ENCODE data around the gene SEC14L6.

The SEC14L6 gene

DNA sequence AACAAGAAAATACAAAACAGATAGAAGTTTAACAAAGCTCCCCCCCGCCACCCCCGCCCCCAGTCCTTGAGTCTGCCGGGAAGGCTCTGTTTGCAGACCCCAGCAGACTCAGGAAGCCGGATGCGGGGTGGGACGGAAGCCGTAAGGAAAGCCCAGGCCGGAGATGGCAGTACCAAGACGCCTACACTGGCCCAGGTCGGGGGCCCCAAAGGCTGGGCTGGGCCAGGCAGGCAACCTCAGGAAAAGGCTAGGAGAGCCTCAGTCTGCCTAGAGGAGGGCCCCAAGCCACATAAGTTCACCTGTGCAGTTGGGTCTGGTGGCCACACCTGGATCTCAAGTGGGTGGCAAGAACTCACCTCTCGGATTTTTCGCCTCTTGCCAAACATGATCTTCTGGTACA is 31.9 kb upstream of the SEC14L6 start:
- no peak overlapping the region for H3K27ac ChIP-seq (ENCODE audit: low read length)

GRCh38 chr22:30575859-30576258 is 29.3 kb upstream of the SEC14L6 start:
- Histone ChIP-seq H3K4me1 (ENCODE audit: control insufficient read depth, insufficient read depth, low read length) (peaks cover 14% of the 10 kb centered on the region), H3K27me3 (ENCODE audit: control insufficient read depth in 1 of 2, insufficient read depth in 2 of 2, low read length in 2 of 2) (peaks cover 0 to 10% of the 10 kb centered on the region in 2 donors), H3K4me3 (ENCODE audit: low read length in 2 of 2) (no peak overlapping the region), H3K9me3 (ENCODE audit: control insufficient read depth in 2 of 2, low read length in 2 of 2) (no peaks in the 10 kb centered on the region), H3K36me3 (ENCODE audit: control insufficient read depth in 2 of 2, insufficient read depth in 2 of 2, low read length in 2 of 2) (peaks cover 37 to 39% of the 10 kb centered on the region in 2 donors), H3K27ac (ENCODE audit: low read length) (no peak overlapping the region), H3K9ac (ENCODE audit: low read length in 2 of 2) (no peak overlapping the region)

More for the DNA sequence above, 31.9 kb upstream of the SEC14L6 start:
- no peaks in the 10 kb centered on the region for H3K9me3 ChIP-seq (ENCODE audit: control insufficient read depth in 2 of 2, low read length in 2 of 2)
- H3K36me3 ChIP-seq (ENCODE audit: control insufficient read depth in 2 of 2, insufficient read depth in 2 of 2, low read length in 2 of 2), result peaks cover 56 to 62% of the 10 kb centered on the region in 2 donors
- no peak overlapping the region for H3K4me3 ChIP-seq (ENCODE audit: low read length in 2 of 2)
- H3K27me3 ChIP-seq (ENCODE audit: control insufficient read depth in 1 of 2, insufficient read depth in 2 of 2, low read length in 2 of 2), result peaks cover 0 to 10% of the 10 kb centered on the region in 2 donors
- peaks cover 14% of the 10 kb centered on the region for H3K4me1 ChIP-seq (ENCODE audit: control insufficient read depth, insufficient read depth, low read length)
- no peak overlapping the region for H3K9ac ChIP-seq (ENCODE audit: low read length in 2 of 2)

GRCh38 chr22:30574997-30575671 is 28.6 kb upstream of the SEC14L6 start:
- Histone ChIP-seq H3K36me3 (ENCODE audit: control insufficient read depth in 2 of 2, insufficient read depth in 2 of 2, low read length in 2 of 2) (peaks cover 30 to 33% of the 10 kb centered on the region in 2 donors), H3K27me3 (ENCODE audit: control insufficient read depth in 1 of 2, insufficient read depth in 2 of 2, low read length in 2 of 2) (peaks cover 1 to 7% of the 10 kb centered on the region in 2 donors), H3K4me3 (ENCODE audit: low read length in 2 of 2) (peak overlapping the region in 1 of 2 donors; percentile 40), H3K27ac (ENCODE audit: low read length) (no peak overlapping the region), H3K4me1 (ENCODE audit: control insufficient read depth, insufficient read depth, low read length) (peaks cover 14% of the 10 kb centered on the region), H3K9ac (ENCODE audit: low read length in 2 of 2) (no peak overlapping the region), H3K9me3 (ENCODE audit: control insufficient read depth in 2 of 2, low read length in 2 of 2) (no peaks in the 10 kb centered on the region)

DNA sequence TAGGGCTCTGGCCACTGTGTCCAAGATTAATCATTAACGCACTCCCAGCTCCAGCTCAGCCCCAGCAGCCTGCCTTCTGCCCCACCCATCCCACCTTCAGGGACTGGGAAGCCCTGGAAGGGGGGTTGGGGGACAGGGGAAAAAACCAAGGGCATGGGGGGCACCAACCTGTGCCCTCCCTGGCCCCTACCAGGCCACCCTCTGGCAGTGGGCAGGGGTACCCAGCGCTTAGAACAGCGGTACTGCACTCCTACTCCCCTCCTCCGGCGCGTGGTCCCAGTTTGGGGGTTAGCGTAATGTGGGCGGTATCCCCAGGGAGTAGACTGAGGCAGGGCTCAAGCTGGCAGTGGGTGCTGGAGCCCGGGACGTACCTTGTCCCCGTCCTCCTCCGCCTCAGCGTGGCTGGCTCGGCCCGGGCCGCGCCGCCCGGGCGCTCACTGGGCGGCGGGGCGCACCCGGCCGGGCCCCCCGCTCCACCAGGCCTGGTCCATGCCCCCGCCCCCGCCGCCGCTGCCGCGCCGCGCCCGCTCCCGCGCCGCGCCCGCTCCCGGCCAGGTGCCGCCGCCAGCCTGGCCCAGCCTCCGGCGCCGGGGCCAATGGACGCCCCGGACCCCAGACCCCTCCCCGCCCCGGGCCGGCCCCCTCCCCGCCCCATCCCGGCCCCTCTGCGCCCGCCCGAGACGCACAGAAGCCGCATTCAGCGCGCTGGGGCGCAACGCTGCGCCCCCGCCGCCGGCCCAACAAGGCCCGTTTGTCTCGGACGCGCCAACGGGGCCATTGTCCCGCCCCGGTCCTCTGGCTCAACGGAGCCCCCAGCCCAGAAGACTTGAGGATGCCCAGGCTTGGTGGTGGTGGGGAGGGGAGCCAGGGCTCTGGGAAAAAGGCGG is 27.8 kb upstream of the SEC14L6 start, which contains the start of gene GAL3ST1:
Gene GAL3ST1 (minus strand): TSS at position 571 of the 887 bp plus-strand sequence. CDS start 17,273 bp downstream, outside the sequence.
- Histone ChIP-seq H3K27ac (ENCODE audit: low read length) (no peak within 1 kb of the TSS), H3K9me3 (ENCODE audit: control insufficient read depth in 2 of 2, low read length in 2 of 2) (no peaks in the 10 kb centered on the region), H3K9ac (ENCODE audit: low read length in 2 of 2) (no peak within 1 kb of the TSS), H3K36me3 (ENCODE audit: control insufficient read depth in 2 of 2, insufficient read depth in 2 of 2, low read length in 2 of 2) (peaks cover 22 to 25% of the 10 kb centered on the region in 2 donors), H3K27me3 (ENCODE audit: control insufficient read depth in 1 of 2, insufficient read depth in 2 of 2, low read length in 2 of 2) (peaks cover 4 to 7% of the 10 kb centered on the region in 2 donors), H3K4me3 (ENCODE audit: low read length in 2 of 2) (peak within 1 kb of the TSS in 1 of 2 donors; percentile 40), H3K4me1 (ENCODE audit: control insufficient read depth, insufficient read depth, low read length) (peaks cover 14% of the 10 kb centered on the region)

DNA sequence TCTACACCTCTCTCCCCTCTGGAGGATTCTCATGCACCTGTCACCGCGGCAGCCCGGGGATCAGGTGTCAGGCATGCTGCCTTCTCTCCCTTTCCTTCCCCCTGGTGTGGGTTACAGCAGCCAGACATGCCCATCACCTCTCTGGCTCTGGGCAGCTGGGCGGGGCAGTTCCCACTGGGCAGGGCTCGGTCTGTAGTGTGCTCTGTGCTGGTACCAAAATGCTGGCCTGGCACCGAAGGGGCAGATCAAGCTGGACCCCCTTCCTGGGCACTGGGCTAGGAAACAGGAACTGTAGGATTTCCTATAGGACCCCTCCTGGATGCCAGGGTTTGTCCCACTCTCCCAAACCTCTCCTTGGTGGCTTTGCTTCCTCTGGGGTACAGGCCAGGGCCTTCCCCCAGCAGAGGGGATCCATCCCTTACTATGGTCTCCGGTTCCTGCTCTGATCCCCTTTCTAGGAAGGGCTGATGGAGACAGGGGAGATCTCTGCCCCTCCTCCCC is 27.1 kb upstream of the SEC14L6 start:
- peaks cover 15 to 19% of the 10 kb centered on the region in 2 donors for H3K36me3 ChIP-seq (ENCODE audit: control insufficient read depth in 2 of 2, insufficient read depth in 2 of 2, low read length in 2 of 2)
- no peak overlapping the region for H3K9ac ChIP-seq (ENCODE audit: low read length in 2 of 2)
- peak overlapping the region in 1 of 2 donors; percentile 15 for H3K4me3 ChIP-seq (ENCODE audit: low read length in 2 of 2)
- peaks cover 4 to 7% of the 10 kb centered on the region in 2 donors for H3K27me3 ChIP-seq (ENCODE audit: control insufficient read depth in 1 of 2, insufficient read depth in 2 of 2, low read length in 2 of 2)
- H3K9me3 ChIP-seq (ENCODE audit: control insufficient read depth in 2 of 2, low read length in 2 of 2), result no peaks in the 10 kb centered on the region
- H3K27ac ChIP-seq (ENCODE audit: low read length), result no peak overlapping the region
- peaks cover 14% of the 10 kb centered on the region for H3K4me1 ChIP-seq (ENCODE audit: control insufficient read depth, insufficient read depth, low read length)

- Histone ChIP-seq H3K9me3 (ENCODE audit: control insufficient read depth in 2 of 2, low read length in 2 of 2) (no peaks in the 10 kb centered on the region), H3K27me3 (ENCODE audit: control insufficient read depth in 1 of 2, insufficient read depth in 2 of 2, low read length in 2 of 2) (peaks cover 5 to 7% of the 10 kb centered on the region in 2 donors), H3K27ac (ENCODE audit: low read length) (no peak overlapping the region), H3K9ac (ENCODE audit: low read length in 2 of 2) (no peak overlapping the region), H3K4me3 (ENCODE audit: low read length in 2 of 2) (no peak overlapping the region), H3K4me1 (ENCODE audit: control insufficient read depth, insufficient read depth, low read length) (peaks cover 14% of the 10 kb centered on the region), H3K36me3 (ENCODE audit: control insufficient read depth in 2 of 2, insufficient read depth in 2 of 2, low read length in 2 of 2) (peaks cover 11 to 17% of the 10 kb centered on the region in 2 donors)
These were observed 26.5 kb upstream of the SEC14L6 start for GRCh38 chr22:30572840-30573593.

DNA sequence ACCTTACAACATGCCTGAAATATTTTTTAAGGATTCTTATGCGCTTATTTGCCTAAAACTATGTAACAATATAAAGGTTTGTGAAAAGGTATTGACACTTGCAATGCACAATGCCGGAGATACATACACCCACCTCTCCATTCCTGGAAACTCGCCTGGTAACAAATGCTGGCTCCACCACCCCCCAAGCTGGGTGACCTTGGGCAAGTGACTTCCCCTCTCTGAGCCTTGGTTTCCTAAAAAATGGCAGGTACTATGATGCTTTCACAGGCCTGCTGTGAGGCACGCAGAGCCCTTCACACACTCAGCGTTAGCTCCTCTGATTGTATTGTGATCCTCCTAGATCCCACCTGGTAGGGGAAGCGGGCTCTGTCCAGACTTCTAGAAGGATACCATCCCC is 25.7 kb upstream of the SEC14L6 start:
- Histone ChIP-seq H3K9ac (ENCODE audit: low read length in 2 of 2) (no peak overlapping the region), H3K4me3 (ENCODE audit: low read length in 2 of 2) (no peak overlapping the region), H3K9me3 (ENCODE audit: control insufficient read depth in 2 of 2, low read length in 2 of 2) (no peaks in the 10 kb centered on the region), H3K27me3 (ENCODE audit: control insufficient read depth in 1 of 2, insufficient read depth in 2 of 2, low read length in 2 of 2) (peaks cover 5 to 7% of the 10 kb centered on the region in 2 donors), H3K27ac (ENCODE audit: low read length) (no peak overlapping the region), H3K4me1 (ENCODE audit: control insufficient read depth, insufficient read depth, low read length) (peaks cover 14% of the 10 kb centered on the region), H3K36me3 (ENCODE audit: control insufficient read depth in 2 of 2, insufficient read depth in 2 of 2, low read length in 2 of 2) (peaks cover 11 to 13% of the 10 kb centered on the region in 2 donors)

- no peaks in the 10 kb centered on the region for H3K9me3 ChIP-seq (ENCODE audit: control insufficient read depth in 2 of 2, low read length in 2 of 2)
- peaks cover 4% of the 10 kb centered on the region for H3K4me1 ChIP-seq (ENCODE audit: control insufficient read depth, insufficient read depth, low read length)
- no peak overlapping the region for H3K9ac ChIP-seq (ENCODE audit: low read length in 2 of 2)
- no peak overlapping the region for H3K4me3 ChIP-seq (ENCODE audit: low read length in 2 of 2)
- H3K36me3 ChIP-seq (ENCODE audit: control insufficient read depth in 2 of 2, insufficient read depth in 2 of 2, low read length in 2 of 2), result no peaks in the 10 kb centered on the region
- H3K27me3 ChIP-seq (ENCODE audit: control insufficient read depth in 1 of 2, insufficient read depth in 2 of 2, low read length in 2 of 2), result peaks cover 4 to 10% of the 10 kb centered on the region in 2 donors
- H3K27ac ChIP-seq (ENCODE audit: low read length), result no peak overlapping the region
These were observed 23.2 kb upstream of the SEC14L6 start for GRCh38 chr22:30569674-30570202.

DNA sequence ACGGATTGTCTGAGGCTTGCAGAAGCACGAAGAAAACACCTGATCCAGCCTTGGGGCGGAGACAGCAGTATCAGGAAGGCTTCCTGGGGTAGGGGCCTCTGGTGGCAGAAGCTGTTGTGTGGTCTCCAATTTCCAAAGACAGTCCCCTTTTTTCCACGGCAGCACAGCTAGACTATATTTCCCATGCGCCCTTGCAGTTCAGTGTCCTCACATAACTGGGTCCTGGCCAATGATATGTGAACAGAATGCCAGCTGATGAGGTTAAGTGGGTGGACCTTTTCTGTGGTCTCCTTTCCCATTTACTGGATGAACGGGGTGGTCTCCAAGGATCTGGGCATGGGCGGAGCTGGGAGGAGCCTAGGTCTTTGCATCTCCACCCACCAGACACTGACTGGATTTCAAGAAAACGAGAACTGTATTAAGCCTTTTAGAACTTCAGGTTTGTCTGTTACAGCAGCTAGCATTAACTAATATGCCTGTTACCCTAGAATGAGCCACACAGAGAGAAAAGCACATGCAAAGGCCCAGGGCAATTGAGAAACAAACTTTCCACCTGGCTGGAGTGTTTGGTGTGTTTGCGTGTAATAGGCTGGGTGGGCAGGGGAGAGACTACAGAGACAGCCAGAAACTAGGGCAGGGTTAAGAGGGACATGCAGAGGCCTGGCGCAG is 21.7 kb upstream of the SEC14L6 start:
- Histone ChIP-seq H3K4me3 (ENCODE audit: low read length in 2 of 2) (no peak overlapping the region), H3K4me1 (ENCODE audit: control insufficient read depth, insufficient read depth, low read length) (no peaks in the 10 kb centered on the region), H3K9me3 (ENCODE audit: control insufficient read depth in 2 of 2, low read length in 2 of 2) (no peaks in the 10 kb centered on the region), H3K27me3 (ENCODE audit: control insufficient read depth in 1 of 2, insufficient read depth in 2 of 2, low read length in 2 of 2) (peaks cover 0 to 10% of the 10 kb centered on the region in 2 donors), H3K27ac (ENCODE audit: low read length) (no peak overlapping the region), H3K9ac (ENCODE audit: low read length in 2 of 2) (no peak overlapping the region), H3K36me3 (ENCODE audit: control insufficient read depth in 2 of 2, insufficient read depth in 2 of 2, low read length in 2 of 2) (no peaks in the 10 kb centered on the region)
